Measurements from ENCODE around the gene P2RY12.

The P2RY12 gene

DNA sequence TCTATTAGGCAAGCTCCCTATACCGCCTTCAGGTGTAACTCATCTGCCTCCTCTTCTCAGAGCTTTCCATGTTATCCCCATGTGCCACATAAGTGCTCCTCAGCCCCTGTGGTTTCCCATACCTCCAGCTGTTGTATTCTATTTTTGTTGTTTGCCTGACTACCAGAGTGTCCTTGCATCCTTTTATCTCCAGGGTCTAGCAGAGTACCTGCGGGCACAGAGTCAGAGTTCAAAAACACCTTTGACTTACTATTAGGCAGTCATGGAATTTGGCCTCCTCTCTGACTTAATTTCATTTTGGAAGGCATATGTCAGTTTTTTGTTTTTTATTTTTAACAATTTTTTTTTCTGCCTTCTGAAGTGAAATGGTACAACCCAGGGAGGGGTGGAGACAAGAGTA lies 75.0 kb downstream of the P2RY12 start:
- Histone ChIP-seq H3K79me2 (ENCODE audit: insufficient read depth, low read length) (no peaks in the 10 kb centered on the region), H3K27ac (ENCODE audit: low read length) (no peak overlapping the region), H4K20me1 (ENCODE audit: insufficient read depth, low read length) (no peaks in the 10 kb centered on the region), H3K4me3 (ENCODE audit: low read depth in 1 of 2, low read length in 2 of 2) (no peak overlapping the region), H3K9me3 (ENCODE audit: insufficient read depth, low read length, severe bottlenecking) (no peaks in the 10 kb centered on the region), H3K4me1 (ENCODE audit: insufficient read depth, low read length) (no peaks in the 10 kb centered on the region), H2AFZ (ENCODE audit: low read depth, low read length) (no peak overlapping the region), H3K27me3 (ENCODE audit: insufficient read depth, low read length, poor library complexity) (no peaks in the 10 kb centered on the region), H3K4me2 (ENCODE audit: insufficient read depth, low read length) (no peak overlapping the region), H3K9ac (ENCODE audit: low read depth, low read length) (no peak overlapping the region), H3K36me3 (ENCODE audit: insufficient read depth, low read length) (no peaks in the 10 kb centered on the region)
- DNase-seq (no peak), ATAC-seq (ENCODE audit: insufficient read depth, low read depth) (no peak)
- TF ChIP-seq EZH2 (IDR thresholded peaks at IDR 0.05; ENCODE audit: borderline replicate concordance, low read depth, low read length, severe bottlenecking) = no peak
- TF ChIP-seq, protein P1, sequence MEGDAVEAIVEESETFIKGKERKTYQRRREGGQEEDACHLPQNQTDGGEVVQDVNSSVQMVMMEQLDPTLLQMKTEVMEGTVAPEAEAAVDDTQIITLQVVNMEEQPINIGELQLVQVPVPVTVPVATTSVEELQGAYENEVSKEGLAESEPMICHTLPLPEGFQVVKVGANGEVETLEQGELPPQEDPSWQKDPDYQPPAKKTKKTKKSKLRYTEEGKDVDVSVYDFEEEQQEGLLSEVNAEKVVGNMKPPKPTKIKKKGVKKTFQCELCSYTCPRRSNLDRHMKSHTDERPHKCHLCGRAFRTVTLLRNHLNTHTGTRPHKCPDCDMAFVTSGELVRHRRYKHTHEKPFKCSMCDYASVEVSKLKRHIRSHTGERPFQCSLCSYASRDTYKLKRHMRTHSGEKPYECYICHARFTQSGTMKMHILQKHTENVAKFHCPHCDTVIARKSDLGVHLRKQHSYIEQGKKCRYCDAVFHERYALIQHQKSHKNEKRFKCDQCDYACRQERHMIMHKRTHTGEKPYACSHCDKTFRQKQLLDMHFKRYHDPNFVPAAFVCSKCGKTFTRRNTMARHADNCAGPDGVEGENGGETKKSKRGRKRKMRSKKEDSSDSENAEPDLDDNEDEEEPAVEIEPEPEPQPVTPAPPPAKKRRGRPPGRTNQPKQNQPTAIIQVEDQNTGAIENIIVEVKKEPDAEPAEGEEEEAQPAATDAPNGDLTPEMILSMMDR (IDR thresholded peaks at IDR 0.05; ENCODE audit: borderline replicate concordance, extremely low read depth, low read length, poor library complexity, severe bottlenecking) = no peak

DNA sequence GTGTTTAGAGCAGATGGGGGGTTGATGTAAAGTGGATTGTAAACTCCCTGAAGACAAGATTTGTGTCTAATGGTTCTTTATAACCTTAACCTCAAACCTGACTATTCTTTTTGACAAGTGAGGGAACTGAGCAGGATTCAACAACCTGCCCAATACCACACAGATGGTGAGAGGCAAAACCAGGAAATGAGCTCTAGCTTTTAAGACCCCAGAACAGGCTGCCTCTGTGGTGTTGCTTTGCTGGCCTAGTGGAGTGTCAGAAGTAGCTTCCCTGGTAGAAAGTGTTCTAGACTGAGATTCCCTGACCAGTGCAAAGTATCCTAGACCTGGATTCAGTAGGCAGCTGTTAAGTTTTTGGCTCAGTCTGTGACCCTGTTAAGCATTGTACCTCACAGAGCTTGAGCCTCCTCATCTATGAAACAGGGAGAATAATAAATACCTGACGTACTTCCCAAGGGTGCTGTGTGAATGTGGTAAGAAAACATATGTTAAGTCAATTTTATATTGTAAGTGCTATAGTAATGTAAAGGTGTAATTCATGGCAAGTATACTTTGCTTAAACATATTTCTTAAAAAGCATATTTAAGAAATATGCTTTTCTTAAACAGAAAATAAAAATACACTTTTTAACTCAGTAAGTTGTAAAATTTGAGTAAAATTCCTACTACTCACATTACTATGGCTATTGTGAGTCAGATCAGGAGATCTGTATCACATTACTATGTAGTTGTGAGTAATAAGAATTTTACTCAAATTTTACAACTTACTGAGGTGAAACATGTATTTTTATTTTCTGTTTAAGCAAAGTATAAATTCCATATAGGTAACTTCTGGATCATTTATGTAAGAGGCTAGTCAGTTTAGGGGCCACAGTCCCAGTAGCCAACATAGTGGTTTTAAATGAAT lies 76.7 kb downstream of the P2RY12 start:
- no peak for TF ChIP-seq EZH2 (IDR thresholded peaks at IDR 0.05; ENCODE audit: borderline replicate concordance, low read depth, low read length, severe bottlenecking)
- TF ChIP-seq, protein P1 (IDR thresholded peaks at IDR 0.05; ENCODE audit: borderline replicate concordance, extremely low read depth, low read length, poor library complexity, severe bottlenecking) = no peak
- ATAC-seq (ENCODE audit: insufficient read depth, low read depth) (peak; percentile 62), DNase-seq (no peak)
- Histone ChIP-seq H3K27ac (ENCODE audit: low read length) (no peak overlapping the region), H3K4me1 (ENCODE audit: insufficient read depth, low read length) (no peaks in the 10 kb centered on the region), H2AFZ (ENCODE audit: low read depth, low read length) (no peak overlapping the region), H3K4me2 (ENCODE audit: insufficient read depth, low read length) (no peak overlapping the region), H3K79me2 (ENCODE audit: insufficient read depth, low read length) (no peaks in the 10 kb centered on the region), H3K9ac (ENCODE audit: low read depth, low read length) (no peak overlapping the region), H3K4me3 (ENCODE audit: low read depth in 1 of 2, low read length in 2 of 2) (no peak overlapping the region), H4K20me1 (ENCODE audit: insufficient read depth, low read length) (no peaks in the 10 kb centered on the region), H3K27me3 (ENCODE audit: insufficient read depth, low read length, poor library complexity) (no peaks in the 10 kb centered on the region), H3K9me3 (ENCODE audit: insufficient read depth, low read length, severe bottlenecking) (no peaks in the 10 kb centered on the region), H3K36me3 (ENCODE audit: insufficient read depth, low read length) (no peaks in the 10 kb centered on the region)

DNA sequence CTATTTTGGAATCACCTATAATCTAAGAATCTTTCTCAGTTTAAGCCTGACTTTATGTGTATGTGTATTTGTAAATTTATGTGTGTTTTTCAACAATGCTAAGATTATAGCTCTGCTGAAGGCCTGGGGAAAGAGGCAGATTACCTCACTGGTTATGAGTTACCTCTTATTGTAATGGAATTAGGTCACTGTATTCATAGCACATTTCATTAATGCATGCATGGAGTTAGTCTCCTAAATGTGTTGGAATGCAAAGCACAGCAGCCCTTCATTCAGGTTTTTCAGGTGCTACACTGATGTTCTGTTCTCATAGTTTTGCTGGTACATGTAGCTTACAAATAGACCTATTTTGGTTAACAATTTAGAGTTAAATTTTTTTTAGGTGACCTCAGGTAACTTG lies 77.4 kb downstream of the P2RY12 start:
- Histone ChIP-seq H3K4me3 (ENCODE audit: low read depth in 1 of 2, low read length in 2 of 2) (no peak overlapping the region), H3K9me3 (ENCODE audit: insufficient read depth, low read length, severe bottlenecking) (no peaks in the 10 kb centered on the region), H3K36me3 (ENCODE audit: insufficient read depth, low read length) (no peaks in the 10 kb centered on the region), H3K4me2 (ENCODE audit: insufficient read depth, low read length) (no peak overlapping the region), H3K4me1 (ENCODE audit: insufficient read depth, low read length) (no peaks in the 10 kb centered on the region), H3K27me3 (ENCODE audit: insufficient read depth, low read length, poor library complexity) (no peaks in the 10 kb centered on the region), H4K20me1 (ENCODE audit: insufficient read depth, low read length) (no peaks in the 10 kb centered on the region), H3K27ac (ENCODE audit: low read length) (no peak overlapping the region), H3K9ac (ENCODE audit: low read depth, low read length) (no peak overlapping the region), H2AFZ (ENCODE audit: low read depth, low read length) (no peak overlapping the region), H3K79me2 (ENCODE audit: insufficient read depth, low read length) (no peaks in the 10 kb centered on the region)
- TF ChIP-seq EZH2 (IDR thresholded peaks at IDR 0.05; ENCODE audit: borderline replicate concordance, low read depth, low read length, severe bottlenecking) = no peak
- TF ChIP-seq, protein P1 (IDR thresholded peaks at IDR 0.05; ENCODE audit: borderline replicate concordance, extremely low read depth, low read length, poor library complexity, severe bottlenecking) = no peak
- ATAC-seq (ENCODE audit: insufficient read depth, low read depth) (no peak), DNase-seq (no peak)

Data from DND-41 (cell line).